Fibroblast of pulmonary artery (primary cell): ENCODE results near the gene PCP2.
A peak's percentile ranks its signal among the peaks of the same experiment; 100 is the strongest.

Experiments used
- DNase-seq: peaks from one replicate; pipeline ENCODE4 v3.0.0-alpha.2; 2010; ENCODE audit warnings: low read depth
- H3K4me3 ChIP-seq: replicated peaks from 2 replicates; pipeline ENCODE4 v1.5.1; 2011; ENCODE audit warnings: low read depth, mild to moderate bottlenecking, control low read depth, low read length, moderate library complexity
- CTCF ChIP-seq: IDR thresholded peaks from 2 replicates; pipeline ENCODE4 v1.5.1; 2011; ENCODE audit warnings: mild to moderate bottlenecking, control low read depth, low read length, inconsistent platforms; ENCODE audit errors: missing control alignments

Gene PCP2

GRCh38 chr19:7678971-7679751 lies 45.6 kb upstream of the PCP2 start:
- TF ChIP-seq CTCF = no peak
- no peak overlapping the region for H3K4me3 ChIP-seq
- no peak for DNase-seq

GRCh38 chr19:7677669-7678311 lies 44.3 kb upstream of the PCP2 start:
- TF ChIP-seq CTCF = no peak
- DNase-seq = no peak
- no peak overlapping the region for H3K4me3 ChIP-seq

GRCh38 chr19:7676854-7677253 lies 43.3 kb upstream of the PCP2 start, which contains the start of gene MCEMP1:
Gene MCEMP1 (plus strand): TSS chr19:7677090. CDS start chr19:7677121, 31 bp downstream.
- DNase-seq = no peak
- H3K4me3 ChIP-seq = no peak within 1 kb of the TSS
- no peak for TF ChIP-seq CTCF

GRCh38 chr19:7676376-7676775 lies 42.9 kb upstream of the PCP2 start:
- no peak for DNase-seq
- no peak overlapping the region for H3K4me3 ChIP-seq
- TF ChIP-seq CTCF = no peak

GRCh38 chr19:7674010-7675005 lies 40.8 kb upstream of the PCP2 start:
- no peak overlapping the region for H3K4me3 ChIP-seq
- no peak for TF ChIP-seq CTCF
- peak; percentile 55 for DNase-seq

GRCh38 chr19:7672522-7672921 lies 39.0 kb upstream of the PCP2 start:
- TF ChIP-seq CTCF = no peak
- no peak overlapping the region for H3K4me3 ChIP-seq
- DNase-seq = no peak
